Measurements from ENCODE around the gene MAP4K4.

- TF ChIP-seq POLR2A (IDR thresholded peaks at IDR 0.05) (no peak), CTCF (IDR thresholded peaks at IDR 0.05) (no peak)
These were observed 117.6 kb downstream of the MAP4K4 start for GRCh38 chr2:101815154-101815553.

Data from adrenal gland (tissue), 5 donors.